GM12873 (cell line): ENCODE results near the gene HIVEP3.

Source experiments
- TF ChIP-seq, protein P1 (sequence below): IDR thresholded peaks from 2 replicates; pipeline ENCODE4 v1.5.1; 2012; ENCODE audit warnings: low read depth, mild to moderate bottlenecking, moderate library complexity, low read length, control low read depth; ENCODE audit not compliant: insufficient read depth; ENCODE audit errors: missing control alignments

Gene HIVEP3

DNA sequence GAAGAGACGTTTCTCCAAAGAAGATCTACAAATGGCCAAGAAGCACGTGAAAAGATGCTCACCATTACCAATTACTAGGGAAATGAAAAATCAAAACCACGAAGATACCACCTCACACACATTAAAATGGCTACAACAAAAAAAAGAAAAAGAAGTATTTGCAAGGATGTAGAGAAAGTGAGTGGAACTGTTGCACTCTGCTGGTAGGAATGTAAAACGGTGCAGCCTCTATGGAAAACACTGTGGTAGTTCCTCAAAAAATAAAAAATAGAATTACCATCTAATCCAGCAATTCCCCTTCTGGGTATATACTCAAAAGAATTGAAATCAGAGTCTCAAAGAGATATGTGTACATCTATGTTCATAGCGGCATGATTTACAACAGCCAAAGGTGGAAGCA, 318.8 kb downstream of the HIVEP3 start:
- TF ChIP-seq, protein P1, sequence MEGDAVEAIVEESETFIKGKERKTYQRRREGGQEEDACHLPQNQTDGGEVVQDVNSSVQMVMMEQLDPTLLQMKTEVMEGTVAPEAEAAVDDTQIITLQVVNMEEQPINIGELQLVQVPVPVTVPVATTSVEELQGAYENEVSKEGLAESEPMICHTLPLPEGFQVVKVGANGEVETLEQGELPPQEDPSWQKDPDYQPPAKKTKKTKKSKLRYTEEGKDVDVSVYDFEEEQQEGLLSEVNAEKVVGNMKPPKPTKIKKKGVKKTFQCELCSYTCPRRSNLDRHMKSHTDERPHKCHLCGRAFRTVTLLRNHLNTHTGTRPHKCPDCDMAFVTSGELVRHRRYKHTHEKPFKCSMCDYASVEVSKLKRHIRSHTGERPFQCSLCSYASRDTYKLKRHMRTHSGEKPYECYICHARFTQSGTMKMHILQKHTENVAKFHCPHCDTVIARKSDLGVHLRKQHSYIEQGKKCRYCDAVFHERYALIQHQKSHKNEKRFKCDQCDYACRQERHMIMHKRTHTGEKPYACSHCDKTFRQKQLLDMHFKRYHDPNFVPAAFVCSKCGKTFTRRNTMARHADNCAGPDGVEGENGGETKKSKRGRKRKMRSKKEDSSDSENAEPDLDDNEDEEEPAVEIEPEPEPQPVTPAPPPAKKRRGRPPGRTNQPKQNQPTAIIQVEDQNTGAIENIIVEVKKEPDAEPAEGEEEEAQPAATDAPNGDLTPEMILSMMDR = no peak

DNA sequence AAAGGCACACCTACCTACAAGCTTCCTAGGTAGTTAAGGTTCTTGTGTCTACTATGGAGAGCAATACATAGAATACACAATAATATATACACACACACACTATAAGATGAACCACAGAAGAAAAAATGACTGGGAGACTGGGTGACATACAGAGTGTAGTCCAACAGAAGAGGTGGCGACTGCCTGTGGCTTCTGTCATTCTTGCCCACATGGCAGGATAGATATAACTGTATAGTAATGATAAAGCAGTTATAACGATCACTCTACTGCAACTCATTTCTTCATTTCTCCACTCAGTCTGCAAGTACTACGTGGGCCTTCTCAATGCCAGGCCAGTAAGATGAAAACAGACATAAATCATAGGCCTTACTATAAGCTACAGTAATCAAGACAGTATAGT, 320.4 kb downstream of the HIVEP3 start:
- TF ChIP-seq, protein P1 = no peak

- TF ChIP-seq, protein P1 = no peak
Measured at GRCh38 chr1:41592451-41593125, 326.1 kb downstream of the HIVEP3 start.

DNA sequence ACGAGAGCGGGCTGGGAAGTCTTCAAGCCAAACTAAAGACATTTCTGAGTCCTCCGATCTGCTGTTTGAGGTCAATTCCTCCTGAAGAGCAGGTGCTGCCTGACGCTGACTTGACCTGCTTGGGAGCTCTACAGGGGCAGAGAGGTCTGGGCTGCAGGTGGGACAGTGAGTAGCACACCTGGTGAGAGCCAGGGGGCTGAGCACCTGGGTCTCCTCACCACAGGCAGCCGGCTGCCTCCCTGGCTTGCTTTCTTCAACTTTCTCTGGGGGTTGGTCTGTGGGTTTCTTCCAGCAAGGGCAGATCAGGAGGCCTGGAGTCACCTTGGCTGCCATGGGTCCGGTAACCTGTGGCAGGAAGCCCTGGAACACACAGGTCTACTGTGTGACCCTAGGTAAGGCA, 326.8 kb downstream of the HIVEP3 start:
- TF ChIP-seq, protein P1 = no peak

DNA sequence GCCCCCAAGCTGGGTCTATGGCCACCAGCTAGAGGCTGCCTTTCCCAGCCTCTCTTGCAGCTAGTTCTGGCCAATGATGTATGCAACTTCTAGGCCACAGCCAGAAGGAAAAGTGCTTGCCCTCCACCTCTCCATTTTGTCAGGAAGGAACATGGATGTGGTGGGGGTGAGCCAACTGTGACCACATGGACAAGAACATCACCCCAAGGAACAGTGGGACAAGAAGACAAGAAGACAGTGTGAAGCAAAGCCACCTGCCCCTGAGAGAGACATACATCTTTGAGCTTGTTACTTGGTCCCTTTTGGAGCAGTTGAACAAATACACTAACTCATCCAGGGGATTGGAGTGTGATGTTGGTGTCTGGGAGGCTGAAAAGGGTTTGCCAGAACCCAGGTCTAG, 328.4 kb downstream of the HIVEP3 start:
- TF ChIP-seq, protein P1 = no peak

GRCh38 chr1:41589395-41589794, 329.3 kb downstream of the HIVEP3 start:
- TF ChIP-seq, protein P1 = no peak

- TF ChIP-seq, protein P1 = no peak
Measured at GRCh38 chr1:41588334-41588875, 330.3 kb downstream of the HIVEP3 start.
